Measurements from ENCODE around the gene TRAPPC3L. TPM values are rescaled to one million over a fixed set of nuclear protein-coding genes. Genes with fewer than 3 reads are reported as not detected.
"Not testable (repeated sequence)": the region's sequence is repeated elsewhere in the genome, so short reads cannot be mapped to it uniquely, and the experiment has no call there.

Gene TRAPPC3L
- total RNA-seq, 1 donor from 2014 or later: not detected

GRCh38 chr6:116507324-116507723 lies 38.2 kb downstream of the TRAPPC3L start:
- TF ChIP-seq CTCF (IDR thresholded peaks at IDR 0.05) (no peak), EZH2phosphoT487 (IDR thresholded peaks at IDR 0.05) (no peak), EZH2 (IDR thresholded peaks at IDR 0.05) (no peak)

GRCh38 chr6:116500969-116501433 lies 44.5 kb downstream of the TRAPPC3L start:
- peak overlapping the region; percentile 40 for H3K27ac Mint-ChIP-seq
- H2AFZ ChIP-seq (replicated peaks): peak overlapping the region; percentile 68
- H3K9me3 Mint-ChIP-seq: peaks cover 36% of the 10 kb centered on the region

More at GRCh38 chr6:116507324-116507723, 38.2 kb downstream of the TRAPPC3L start:
- peaks cover 6% of the 10 kb centered on the region for H3K27me3 Mint-ChIP-seq (ENCODE audit: insufficient read depth, low read depth)
- H3K4me2 ChIP-seq: no peak overlapping the region
- no peak overlapping the region for H3K27ac Mint-ChIP-seq
- H3K79me2 ChIP-seq (ENCODE audit: low read depth): no peaks in the 10 kb centered on the region
- no peaks in the 10 kb centered on the region for H4K20me1 ChIP-seq (ENCODE audit: low read depth)
- H3K4me1 ChIP-seq: no peaks in the 10 kb centered on the region
- peaks cover 60% of the 10 kb centered on the region for H3K9me3 Mint-ChIP-seq
- no peak overlapping the region for H3K9ac ChIP-seq
- H3K4me3 ChIP-seq: no peak overlapping the region
- H3K27ac ChIP-seq: no peak overlapping the region
- no peak overlapping the region for H3K4me3 Mint-ChIP-seq
- peaks cover 3% of the 10 kb centered on the region for H3K36me3 Mint-ChIP-seq
- peaks cover 12% of the 10 kb centered on the region for H3K4me1 Mint-ChIP-seq
- no peak overlapping the region for H2AFZ ChIP-seq (replicated peaks)
- H3K9me3 ChIP-seq (ENCODE audit: low read depth): no peaks in the 10 kb centered on the region
- no peaks in the 10 kb centered on the region for H3K27me3 ChIP-seq
- H3K36me3 ChIP-seq: no peaks in the 10 kb centered on the region
- peaks cover 5% of the 10 kb centered on the region for H3F3A ChIP-seq (ENCODE audit: low read depth)
- DNase-seq (ENCODE audit: low spot score): no peak

GRCh38 chr6:116497113-116497676 lies 48.3 kb downstream of the TRAPPC3L start:
- H3K36me3 Mint-ChIP-seq: no peaks in the 10 kb centered on the region
- no peak for DNase-seq (ENCODE audit: low spot score)
- peak overlapping the region; percentile 15 for H3K27ac Mint-ChIP-seq
- H3K4me3 Mint-ChIP-seq: no peak overlapping the region
- H3K27ac ChIP-seq: no peak overlapping the region
- no peaks in the 10 kb centered on the region for H4K20me1 ChIP-seq (ENCODE audit: low read depth)
- no peaks in the 10 kb centered on the region for H3K9me3 ChIP-seq (ENCODE audit: low read depth)
- H3K4me3 ChIP-seq: no peak overlapping the region
- peaks cover 6% of the 10 kb centered on the region for H3K9me3 Mint-ChIP-seq
- no peak overlapping the region for H3K9ac ChIP-seq
- no peaks in the 10 kb centered on the region for H3K79me2 ChIP-seq (ENCODE audit: low read depth)
- peaks cover 5% of the 10 kb centered on the region for H3K27me3 Mint-ChIP-seq (ENCODE audit: insufficient read depth, low read depth)
- H3F3A ChIP-seq (ENCODE audit: low read depth): peaks cover 9% of the 10 kb centered on the region
- no peak overlapping the region for H2AFZ ChIP-seq (replicated peaks)
- peaks cover 29% of the 10 kb centered on the region for H3K4me1 Mint-ChIP-seq
- H3K4me2 ChIP-seq: no peak overlapping the region
- H3K4me1 ChIP-seq: peaks cover 10% of the 10 kb centered on the region
- H3K27me3 ChIP-seq: no peaks in the 10 kb centered on the region
- TF ChIP-seq EZH2phosphoT487 (IDR thresholded peaks at IDR 0.05): no peak
- no peak for TF ChIP-seq CTCF (IDR thresholded peaks at IDR 0.05)
- TF ChIP-seq EZH2 (IDR thresholded peaks at IDR 0.05): no peak
- no peaks in the 10 kb centered on the region for H3K36me3 ChIP-seq

More at GRCh38 chr6:116500969-116501433, 44.5 kb downstream of the TRAPPC3L start:
- no peaks in the 10 kb centered on the region for H4K20me1 ChIP-seq (ENCODE audit: low read depth)
- H3K79me2 ChIP-seq (ENCODE audit: low read depth): no peaks in the 10 kb centered on the region
- H3K27ac ChIP-seq: no peak overlapping the region
- no peak overlapping the region for H3K9ac ChIP-seq
- no peak overlapping the region for H3K4me3 ChIP-seq
- H3K36me3 ChIP-seq: no peaks in the 10 kb centered on the region
- H3K4me3 Mint-ChIP-seq: no peak overlapping the region
- H3K27me3 Mint-ChIP-seq (ENCODE audit: insufficient read depth, low read depth): peaks cover 2% of the 10 kb centered on the region
- no peaks in the 10 kb centered on the region for H3K36me3 Mint-ChIP-seq
- no peak for DNase-seq (ENCODE audit: low spot score)
- H3F3A ChIP-seq (ENCODE audit: low read depth): no peaks in the 10 kb centered on the region
- no peaks in the 10 kb centered on the region for H3K9me3 ChIP-seq (ENCODE audit: low read depth)
- no peak overlapping the region for H3K4me2 ChIP-seq
- TF ChIP-seq CTCF (IDR thresholded peaks at IDR 0.05): no peak
- no peak for TF ChIP-seq EZH2 (IDR thresholded peaks at IDR 0.05)
- TF ChIP-seq EZH2phosphoT487 (IDR thresholded peaks at IDR 0.05): no peak
- H3K27me3 ChIP-seq: no peaks in the 10 kb centered on the region
- H3K4me1 Mint-ChIP-seq: peaks cover 21% of the 10 kb centered on the region
- no peaks in the 10 kb centered on the region for H3K4me1 ChIP-seq

GRCh38 chr6:116495161-116495560 lies 50.3 kb downstream of the TRAPPC3L start:
- not testable (repeated sequence) for H3K36me3 ChIP-seq; H3K27me3 Mint-ChIP-seq (ENCODE audit: insufficient read depth, low read depth); H3K27ac ChIP-seq; DNase-seq (ENCODE audit: low spot score); H4K20me1 ChIP-seq (ENCODE audit: low read depth); H3K9ac ChIP-seq; H3K9me3 ChIP-seq (ENCODE audit: low read depth); H3K9me3 Mint-ChIP-seq; H3K27ac Mint-ChIP-seq; H2AFZ ChIP-seq (replicated peaks); H3K4me3 ChIP-seq; H3K27me3 ChIP-seq; H3K79me2 ChIP-seq (ENCODE audit: low read depth); H3K4me2 ChIP-seq; H3K36me3 Mint-ChIP-seq
- peaks cover 18% of the 10 kb centered on the region for H3K4me1 ChIP-seq
- peaks cover 14% of the 10 kb centered on the region for H3F3A ChIP-seq (ENCODE audit: low read depth)
- peak overlapping the region; percentile 18 for H3K4me3 Mint-ChIP-seq
- peaks cover 34% of the 10 kb centered on the region for H3K4me1 Mint-ChIP-seq

Data from neural progenitor cell (in vitro differentiated cells).